Left ventricle myocardium superior (tissue), 1 donor: ENCODE measurements around the gene WDR12. TPM values are rescaled to one million over a fixed set of nuclear protein-coding genes. Genes with fewer than 3 reads are reported as not detected.
"Not testable (repeated sequence)": the region's sequence is repeated elsewhere in the genome, so short reads cannot be mapped to it uniquely, and the experiment has no call there.

Experiments used
- ATAC-seq: fragments of 200-7000 bp; cut with Tn5 transposase; one replicate; pipeline ENCODE4 v1.9.1; 2020; ENCODE audit warnings: mild to moderate bottlenecking, moderate library complexity
- DNase-seq: peaks from one replicate; pipeline ENCODE4 v3.0.0-alpha.2; 2020
- intact Hi-C: fragments of 100-400 bp; cut with micrococcal nuclease; formaldehyde crosslinking; loops from one replicate; pipeline ENCODE4 v1.11.0; 2022
- total RNA-seq: library from RNA; stranded (reverse); fragmentation: NEBNext Ultra II Directional; extraction: Animal tissue kit (Norgen Biotek cat#: 25700); gene quantifications from one replicate; pipeline ENCODE4 v1.2.1, GENCODE V29; 2021
- donor health status: DM: no; HTN: yes; CAD: no; lungs with severe emphysema.

WDR12 gene
- total RNA-seq, 1 donor from 2014 or later: 64.4 TPM

DNA sequence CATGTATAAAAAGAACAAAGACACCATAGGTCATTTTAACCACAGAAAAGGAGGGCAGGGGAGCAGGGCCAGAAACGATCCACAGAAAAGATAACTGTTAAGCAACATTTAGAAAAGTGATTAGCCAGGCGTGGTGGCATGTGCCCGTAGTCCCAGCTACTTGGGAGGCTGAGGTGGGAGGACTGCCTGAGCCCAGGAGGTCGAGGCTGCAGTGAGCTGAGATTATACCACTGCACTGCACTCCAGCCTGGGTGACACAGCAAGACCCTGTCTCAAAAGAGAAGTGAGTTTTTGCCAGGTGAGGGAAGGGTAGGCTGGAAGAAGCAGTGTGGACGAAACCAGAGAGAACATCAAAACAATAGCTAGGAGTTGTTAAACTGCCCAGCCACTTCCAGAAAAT is 3.3 kb downstream of the WDR12 start:
- no peak for ATAC-seq

DNA sequence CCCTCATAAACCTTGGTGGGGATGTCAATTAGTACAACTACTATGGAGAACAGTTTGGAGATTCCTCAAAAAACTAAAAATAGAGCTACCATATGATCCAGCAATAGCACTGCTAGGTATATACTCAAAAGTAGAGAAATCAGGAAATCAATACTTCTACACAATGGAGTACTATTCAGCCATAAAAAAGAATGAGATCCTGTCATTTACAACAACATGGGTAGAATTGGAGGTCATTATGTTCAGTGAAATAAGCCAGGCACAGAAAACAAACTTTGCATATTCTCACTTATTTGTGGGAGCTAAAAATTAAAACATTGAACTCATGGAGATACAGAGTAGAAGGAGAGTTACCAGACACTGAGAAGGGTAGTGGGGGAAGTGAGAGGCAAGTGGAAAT is 6.0 kb downstream of the WDR12 start:
- ATAC-seq, intact Hi-C loops, DNase-seq: not testable (repeated sequence)

More for the DNA sequence above, 3.3 kb downstream of the WDR12 start:
- intact Hi-C loops: no loop called here
- DNase-seq: no peak

DNA sequence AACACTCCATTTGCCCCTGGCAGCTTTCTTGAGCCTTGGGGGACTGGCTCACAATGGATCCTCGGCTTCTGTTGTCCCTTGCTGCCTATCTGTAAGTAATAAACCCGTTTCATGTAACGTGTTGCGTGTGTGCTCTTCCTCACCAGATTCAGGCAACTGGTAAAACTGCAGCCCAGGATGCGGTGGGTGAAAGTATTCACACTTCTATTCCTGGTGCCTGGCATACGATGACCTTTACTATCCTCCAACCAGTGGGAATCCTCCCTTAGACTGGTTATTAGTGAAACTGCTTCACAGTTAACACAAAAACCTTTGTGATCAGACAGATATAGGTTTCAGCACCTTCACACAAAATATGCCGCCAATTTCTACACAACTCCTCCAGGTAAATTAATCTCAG is 26.3 kb downstream of the WDR12 start:
- intact Hi-C loops: no loop called here
- ATAC-seq (peak; percentile 63), DNase-seq (no peak)

DNA sequence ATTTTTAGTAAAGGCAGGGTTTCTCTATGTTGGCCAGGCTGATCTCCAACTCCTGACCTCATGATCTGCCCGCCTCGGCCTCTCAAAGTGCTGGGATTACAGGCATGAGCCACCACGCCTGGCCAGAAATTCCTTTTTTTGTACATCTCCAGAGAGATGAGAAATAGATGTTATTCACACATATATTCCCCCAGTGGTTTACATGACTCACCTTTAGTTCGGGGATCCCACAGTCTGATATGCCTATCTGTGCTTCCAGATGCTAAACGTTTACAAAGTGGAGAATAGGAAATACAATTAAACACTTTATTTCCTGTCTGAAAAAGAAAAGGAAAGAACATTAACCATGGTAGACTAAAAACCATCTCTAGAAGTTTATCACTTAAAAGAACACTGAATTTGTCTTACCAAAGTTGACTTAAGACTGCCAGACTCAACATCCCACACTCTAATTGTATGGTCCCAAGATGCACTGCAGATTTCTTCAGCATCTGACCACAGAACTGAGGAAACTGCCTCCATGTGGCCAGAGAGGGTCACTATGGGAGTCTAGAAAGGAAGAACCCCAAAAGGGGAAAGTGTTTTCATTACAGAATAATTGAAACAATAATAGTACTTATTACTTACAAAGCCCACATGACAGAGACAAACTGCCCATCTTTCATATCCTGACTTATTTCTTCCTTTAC is 27.3 kb downstream of the WDR12 start:
- intact Hi-C loops: no loop called here
- ATAC-seq (no peak), DNase-seq (no peak)

DNA sequence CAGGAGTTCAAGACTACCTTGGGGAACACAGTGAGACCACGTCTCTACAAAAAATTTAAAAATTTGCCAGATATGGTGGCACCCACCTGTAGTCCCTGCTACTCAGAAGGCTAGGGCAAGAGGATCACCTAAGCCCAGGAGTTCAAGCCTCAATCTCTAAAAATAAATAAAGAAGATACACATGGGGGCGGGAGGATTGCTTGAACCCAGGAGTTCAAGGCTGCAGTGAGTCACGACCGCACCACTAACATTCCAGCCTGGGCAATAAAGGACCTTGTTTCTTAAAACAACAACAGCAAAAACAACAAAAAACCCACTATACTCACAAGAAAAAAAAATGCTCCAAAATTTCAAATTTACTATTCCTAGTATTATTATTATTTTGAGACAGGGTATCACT is 29.9 kb downstream of the WDR12 start:
- intact Hi-C loops: no loop called here
- ATAC-seq: no peak
- no peak for DNase-seq

DNA sequence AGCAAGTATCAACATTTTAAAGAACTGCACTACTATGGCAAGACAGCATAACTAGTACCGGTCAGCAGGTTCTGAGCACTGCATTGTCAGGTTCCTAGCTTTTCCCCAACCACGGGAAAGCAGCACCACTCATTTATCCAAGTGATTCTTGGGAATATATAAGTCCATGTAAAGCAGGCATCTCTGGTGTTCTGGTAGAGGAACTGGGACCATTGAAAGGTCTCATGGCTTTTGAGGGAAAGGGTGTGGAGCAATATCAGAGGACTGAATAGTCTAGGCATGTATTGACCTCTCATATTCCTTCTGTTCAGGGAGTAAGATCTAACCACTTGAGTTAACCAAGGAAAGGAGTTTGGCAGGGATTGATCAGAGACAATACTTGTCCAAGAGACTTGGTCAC is 33.8 kb downstream of the WDR12 start:
- intact Hi-C loops: no loop called here
- DNase-seq: no peak
- no peak for ATAC-seq

DNA sequence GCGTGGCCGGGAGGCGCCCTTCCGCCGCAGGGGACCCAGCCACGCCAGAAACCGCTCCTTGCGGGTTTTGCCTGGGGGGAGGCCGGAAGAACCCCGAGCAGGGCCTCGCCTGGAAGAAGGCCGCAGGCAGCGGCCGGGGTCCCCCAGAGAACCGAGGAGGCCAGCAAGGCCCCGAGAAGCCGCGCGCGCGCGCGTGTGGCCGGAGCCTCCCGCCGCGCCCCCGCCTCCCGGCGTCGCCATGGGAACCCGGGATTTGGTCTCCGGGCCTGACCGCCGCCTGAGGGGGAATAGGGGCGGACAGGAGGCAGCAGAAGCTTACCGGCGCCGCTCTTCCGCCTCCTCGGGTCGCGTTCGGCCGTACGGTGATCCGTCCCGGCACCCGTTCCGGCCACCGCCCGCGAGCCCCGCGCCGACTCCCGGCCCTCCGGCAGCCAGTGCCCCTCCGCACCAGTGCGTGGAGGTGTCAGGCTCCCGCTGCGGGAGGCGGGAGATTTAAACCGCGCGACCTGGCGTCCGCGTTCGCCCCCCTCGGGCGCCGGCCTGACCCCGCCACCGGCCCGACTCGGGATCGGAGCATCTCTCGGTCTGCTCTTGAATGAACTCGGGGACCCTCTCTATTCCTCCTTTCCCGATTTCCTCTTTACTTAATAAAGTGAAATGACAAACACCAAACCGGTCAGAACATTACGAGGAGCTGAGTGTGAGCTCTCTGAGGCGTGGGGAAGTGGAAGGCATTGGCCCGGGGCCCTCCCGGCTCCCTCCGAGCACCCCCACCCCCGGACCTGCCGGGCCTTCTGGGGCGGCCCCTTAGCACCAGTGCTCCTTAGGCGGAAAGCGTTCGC is 40.0 kb downstream of the WDR12 start, which contains the start of gene ICA1L:
ICA1L (minus strand) TSS at position 467 of the 842 bp plus-strand sequence. CDS start 42,757 bp downstream, outside the sequence.
- intact Hi-C loops: no loop called here
- DNase-seq (peak; percentile 84), ATAC-seq (peak; percentile 90)

DNA sequence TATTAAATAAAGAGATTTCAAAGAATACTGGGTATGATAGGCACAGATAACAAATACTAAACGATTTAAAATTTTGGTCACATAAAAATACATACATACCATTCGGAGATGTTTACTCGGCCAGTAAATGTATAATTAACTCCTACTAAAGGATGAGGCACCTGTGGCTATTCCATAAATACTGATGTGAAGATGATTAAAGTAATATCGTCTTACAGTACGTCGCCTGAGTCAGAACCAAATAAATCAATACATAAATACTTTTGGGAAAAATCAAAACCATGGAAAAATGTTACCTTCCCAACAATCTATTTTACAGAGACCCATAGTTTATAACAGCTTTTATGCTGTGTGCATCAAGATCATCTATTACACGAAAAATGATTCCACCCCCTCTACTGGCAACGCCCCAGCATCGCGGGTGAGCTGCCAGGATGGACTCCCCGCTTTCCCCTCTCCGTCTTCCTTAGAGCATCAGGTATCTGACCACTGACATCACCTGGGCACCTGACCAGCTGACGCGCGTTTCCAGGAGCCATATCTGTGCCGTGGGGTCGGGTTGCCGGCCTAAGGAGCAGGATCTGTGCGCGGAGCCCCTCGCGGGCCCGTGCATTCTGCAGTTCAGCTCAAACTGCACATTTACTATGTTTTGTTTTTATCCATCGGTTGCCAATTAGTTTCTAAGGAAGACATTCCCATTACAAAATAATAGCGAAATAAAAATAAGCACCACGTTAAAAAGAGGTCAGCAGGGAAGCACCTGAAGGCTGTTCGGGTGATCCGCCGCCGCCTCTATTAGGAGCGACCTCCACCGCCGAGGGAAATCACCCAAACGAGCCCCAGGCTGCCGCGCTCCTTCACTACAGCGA is 40.8 kb downstream of the WDR12 start:
- peak; percentile 93 for ATAC-seq
- intact Hi-C loops: no loop called here
- peak; percentile 70 for DNase-seq

DNA sequence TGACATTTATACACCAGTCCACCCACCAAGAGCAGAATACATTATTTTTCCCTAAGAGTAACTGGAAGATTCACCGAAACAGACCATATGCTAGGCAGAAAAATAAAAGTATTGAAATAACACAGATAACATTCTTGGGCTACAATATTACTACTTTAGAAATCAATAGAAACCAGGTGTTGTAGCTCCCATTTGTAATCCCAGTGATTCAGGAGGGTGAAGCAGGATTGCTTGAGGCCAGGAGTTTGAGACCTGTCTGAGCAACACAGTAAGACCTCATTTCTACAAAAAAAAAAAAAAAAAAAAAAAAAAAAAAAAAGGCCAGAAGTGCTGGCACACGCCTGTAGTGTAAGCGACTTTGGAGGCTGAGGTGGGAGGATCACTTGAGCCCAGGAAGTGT is 49.5 kb downstream of the WDR12 start:
- ATAC-seq: no peak
- no peak for DNase-seq
- intact Hi-C loops: no loop called here

DNA sequence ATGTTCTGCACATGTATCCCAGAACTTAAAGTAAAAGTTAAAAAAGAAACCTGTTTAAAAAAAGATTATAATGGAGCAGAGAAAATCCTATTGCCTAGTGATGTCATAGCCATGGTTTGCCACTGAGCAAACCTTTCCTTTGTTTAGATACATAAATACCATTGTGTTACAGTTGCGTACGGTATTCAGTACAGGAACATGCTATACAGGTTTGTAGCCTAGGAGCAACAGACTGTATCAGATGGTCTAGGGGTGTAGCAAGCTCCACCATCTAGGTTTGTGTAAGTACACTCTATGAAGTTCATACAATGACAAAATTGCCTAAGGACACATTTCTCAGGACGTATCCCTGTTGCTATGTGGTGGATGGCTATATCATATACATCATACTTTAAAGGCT is 52.9 kb downstream of the WDR12 start:
- no peak for DNase-seq
- ATAC-seq: no peak
- intact Hi-C loops: no loop called here

DNA sequence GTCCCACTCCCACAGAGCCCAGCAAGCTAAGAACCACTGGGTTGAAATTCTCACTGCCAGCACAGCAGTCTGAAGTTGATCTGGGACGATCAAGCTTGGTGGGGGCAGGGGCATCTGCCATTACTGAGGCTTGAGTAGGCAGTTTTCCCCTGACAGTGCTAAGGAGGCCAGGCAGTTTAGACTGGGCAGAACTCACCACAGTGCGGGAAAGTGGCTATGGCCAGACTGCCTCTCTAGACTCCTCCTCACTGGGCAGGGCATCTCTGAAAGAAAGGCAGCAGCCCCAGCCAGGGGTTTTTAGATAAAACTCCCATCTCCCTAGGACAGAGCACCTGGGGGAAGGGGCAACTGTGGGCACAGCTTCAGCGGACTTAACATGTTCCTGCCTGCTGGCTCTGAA is 62.1 kb downstream of the WDR12 start:
- intact Hi-C loops, DNase-seq, ATAC-seq: not testable (repeated sequence)

DNA sequence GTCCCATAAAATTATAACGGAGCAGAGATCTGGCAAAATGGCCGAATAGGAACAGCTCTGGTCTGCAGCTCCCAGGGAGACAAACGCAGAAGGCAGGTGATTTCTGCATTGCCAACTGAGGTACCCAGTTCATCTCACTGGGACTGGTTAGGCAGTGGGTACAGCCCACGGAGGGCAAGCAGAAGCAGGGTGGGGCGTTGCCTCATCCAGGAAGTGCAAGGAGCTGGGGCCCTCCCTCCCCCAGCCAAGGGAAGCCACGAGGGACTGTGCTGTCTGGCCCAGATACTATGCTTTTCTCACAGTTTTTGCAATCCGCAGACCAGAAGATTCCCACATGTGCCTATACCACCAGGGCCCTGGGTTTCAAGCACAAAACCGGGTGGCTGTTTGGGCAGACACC is 62.7 kb downstream of the WDR12 start:
- DNase-seq (peak; percentile 41), ATAC-seq (peak; percentile 21)
- intact Hi-C loops: no loop called here

DNA sequence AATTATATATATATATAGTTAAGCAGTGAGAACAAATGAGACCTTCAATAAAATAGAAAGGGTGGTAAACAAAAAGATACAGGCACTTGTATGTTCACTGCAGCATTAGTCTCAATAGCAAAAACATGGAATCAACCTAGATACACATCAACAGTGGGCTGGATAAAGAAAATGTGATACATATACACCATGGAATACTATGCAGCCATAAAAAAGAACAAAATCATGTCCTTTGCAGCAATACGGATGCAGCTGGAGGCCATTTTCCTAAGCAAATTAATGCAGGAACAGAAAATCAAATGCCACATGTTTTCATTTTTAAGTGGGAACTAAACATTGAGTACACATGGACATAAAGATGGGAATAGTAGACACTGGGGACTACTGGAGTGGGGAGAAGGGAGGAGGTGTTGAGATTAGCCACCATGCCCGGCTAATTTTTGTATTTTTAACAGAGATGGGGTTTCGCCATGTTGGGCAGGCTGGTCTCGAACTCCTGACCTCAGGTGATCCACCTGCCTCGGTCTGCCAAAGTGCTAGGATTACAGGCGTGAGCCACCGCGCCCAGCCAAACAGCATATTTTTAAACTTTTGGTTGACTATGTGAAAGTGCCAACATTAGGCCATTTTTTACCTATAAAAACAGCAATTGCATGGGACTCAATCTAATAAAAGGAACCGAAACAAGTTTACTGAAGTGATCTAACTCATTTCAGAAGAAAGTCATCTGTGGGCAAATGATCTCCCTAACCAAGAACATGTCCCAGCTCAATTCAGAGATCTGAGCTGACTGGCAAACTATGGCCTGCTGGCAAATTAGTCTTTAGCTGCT is 63.6 kb downstream of the WDR12 start:
- ATAC-seq (no peak), DNase-seq (no peak)
- intact Hi-C loops: no loop called here

DNA sequence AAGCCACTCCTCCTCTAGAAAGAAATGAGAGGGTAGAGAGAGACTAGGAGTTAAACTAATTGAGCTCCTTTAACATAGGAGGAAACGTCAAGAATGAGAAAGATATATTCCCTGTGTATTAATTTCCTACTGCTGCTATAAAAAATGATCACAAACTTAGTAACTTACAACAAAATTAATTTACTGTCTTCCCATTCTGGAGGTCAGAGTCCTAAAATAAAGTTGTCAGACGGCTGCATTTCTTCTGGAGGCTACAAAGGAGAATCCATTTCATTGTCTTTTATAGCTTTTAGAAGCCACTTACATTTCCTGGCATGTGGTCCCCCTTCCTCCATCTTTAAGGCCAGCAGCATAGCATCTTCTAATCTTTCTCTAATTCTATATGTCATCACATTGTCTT is 66.8 kb downstream of the WDR12 start:
- intact Hi-C loops: no loop called here
- ATAC-seq (no peak), DNase-seq (no peak)

DNA sequence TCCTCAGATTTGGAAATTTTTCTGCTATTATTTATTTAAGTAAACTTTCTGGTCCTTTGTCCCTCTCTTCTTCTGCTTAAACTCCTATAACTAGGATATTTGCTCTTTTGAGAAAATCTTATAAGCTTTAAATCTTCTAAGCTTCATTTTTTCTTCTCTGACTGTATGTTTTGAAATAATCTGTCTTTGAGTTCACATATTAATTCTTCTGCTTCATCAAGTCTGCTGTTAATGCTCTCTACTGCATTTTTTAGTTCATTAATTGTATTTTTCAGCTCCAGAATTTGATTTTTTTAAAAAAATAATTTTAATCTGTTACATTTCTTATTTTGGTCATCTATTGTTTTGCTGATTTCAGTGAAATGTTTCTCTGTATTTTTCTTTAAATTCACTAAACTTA is 68.8 kb downstream of the WDR12 start:
- intact Hi-C loops: no loop called here
- no peak for ATAC-seq

DNA sequence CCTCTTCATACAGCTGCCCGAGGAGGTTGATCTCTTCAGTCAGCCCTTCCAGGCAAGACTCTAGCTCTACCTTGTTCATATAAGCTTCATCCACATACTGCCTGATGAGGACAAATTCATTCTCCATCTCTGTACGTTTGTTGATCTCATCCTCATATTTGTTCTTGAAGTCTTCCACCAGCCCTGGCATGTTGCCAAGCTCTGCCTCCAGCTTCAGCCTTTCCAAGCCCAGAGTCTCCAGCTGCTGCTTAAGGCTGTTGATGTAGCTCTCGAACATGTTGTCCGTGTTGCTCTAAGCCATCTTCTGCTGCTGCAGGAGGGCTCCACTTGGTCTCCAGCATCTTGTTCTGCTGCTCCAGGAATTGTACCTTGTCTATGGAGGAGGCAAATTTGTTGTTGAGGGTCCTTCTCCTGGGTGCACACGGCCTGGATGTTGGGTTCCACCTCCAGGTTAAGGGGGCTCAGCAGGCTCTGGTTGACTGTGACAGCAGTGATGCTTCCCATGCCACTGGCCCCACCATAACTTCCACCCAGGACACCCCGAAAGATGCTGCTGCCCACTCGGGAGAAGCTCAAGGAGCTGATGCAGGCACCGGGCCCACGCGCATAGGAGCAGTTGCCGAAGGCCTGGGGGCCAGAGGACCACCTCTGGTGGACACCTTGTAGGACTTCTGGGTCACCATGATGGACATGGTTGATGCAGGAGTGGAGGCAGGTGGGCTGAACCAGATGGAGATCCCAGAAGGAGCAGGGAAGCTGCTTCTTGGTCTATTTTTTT is 70.2 kb downstream of the WDR12 start:
- intact Hi-C loops: no loop called here
- DNase-seq (no peak), ATAC-seq (no peak)

More for the DNA sequence above, 68.8 kb downstream of the WDR12 start:
- no peak for DNase-seq

DNA sequence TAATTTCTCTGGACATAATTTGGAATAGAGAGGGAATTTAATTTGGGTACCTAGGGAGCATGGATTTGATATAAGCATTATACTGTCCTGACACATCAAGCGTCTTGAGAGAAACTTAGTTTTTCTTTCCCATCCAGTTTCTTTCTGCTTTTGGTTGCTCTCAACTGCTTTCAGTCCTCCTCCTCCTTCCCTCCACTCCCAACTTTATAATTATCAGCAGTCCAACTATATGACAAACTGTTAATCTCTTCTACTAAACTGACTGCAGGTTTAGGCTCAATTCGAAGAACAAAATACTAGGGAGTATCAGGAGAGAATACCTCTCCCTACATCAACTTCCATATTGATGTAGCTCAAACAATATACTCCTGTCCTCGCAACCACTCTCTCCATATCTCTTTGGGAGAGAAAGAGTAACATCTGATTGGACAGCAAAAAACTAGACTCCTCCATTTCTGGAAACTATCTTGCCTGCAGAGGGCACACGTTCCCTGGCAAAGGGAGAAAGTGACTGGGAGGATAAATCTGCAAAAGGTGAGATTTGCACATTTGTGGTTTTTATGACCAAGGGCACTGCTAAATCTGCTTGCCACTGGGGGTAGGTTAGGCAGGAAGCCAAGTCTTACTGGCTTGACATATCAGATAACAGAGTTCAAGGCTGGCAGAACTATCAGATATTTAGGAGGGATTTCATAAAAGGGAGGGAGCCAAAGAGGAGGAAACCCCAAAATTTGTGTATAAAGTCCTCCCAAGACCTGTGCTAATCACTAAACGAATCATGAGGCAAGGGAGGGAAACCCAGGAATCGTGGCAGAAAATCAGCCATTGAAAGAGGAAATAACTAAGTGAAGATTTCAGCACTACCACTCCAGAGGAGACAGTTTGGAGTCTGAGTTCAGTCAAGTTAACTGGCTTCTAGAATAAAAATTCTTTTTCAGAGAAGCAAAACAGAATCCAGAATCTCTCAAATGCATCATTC is 79.9 kb downstream of the WDR12 start:
- intact Hi-C loops: no loop called here
- DNase-seq (no peak), ATAC-seq (peak; percentile 62)
